HepG2 (cell line): Measurements from ENCODE around the gene PNKD. TPM values are rescaled to one million over a fixed set of nuclear protein-coding genes. Genes with fewer than 3 reads are reported as not detected.

Experiments
- AKAP8 ChIP-seq: sonication (generic); formaldehyde crosslinking; IDR thresholded peaks from 2 replicates; pipeline ENCODE4 v1.5.1; 2020; ENCODE audit warnings: mild to moderate bottlenecking, missing genetic modification reagents
- HNRNPH1 ChIP-seq: fragments of 200-400 bp; formaldehyde crosslinking; optimal IDR thresholded peaks from 2 replicates; pipeline ENCODE3; 2017; ENCODE audit warnings: mild to moderate bottlenecking, low read depth, low read length
- HNRNPUL1 ChIP-seq: fragments of 200-400 bp; formaldehyde crosslinking; IDR thresholded peaks from 2 replicates; pipeline ENCODE4 v1.6.1; 2017; ENCODE audit warnings: low read depth, mild to moderate bottlenecking, low read length, moderate library complexity
- NFYB ChIP-seq: sonication (generic); formaldehyde crosslinking; IDR thresholded peaks from 2 replicates; pipeline ENCODE4 v1.4.0; 2020; ENCODE audit warnings: missing genetic modification reagents
- RAD21 ChIP-seq: fragments of 450-650 bp; formaldehyde crosslinking; IDR thresholded peaks from 2 replicates; pipeline ENCODE4 v1.5.0; 2020; ENCODE audit warnings: mild to moderate bottlenecking
- RAD51 ChIP-seq: fragments of 450-650 bp; IDR thresholded peaks from 2 replicates; pipeline ENCODE4 v1.6.1; 2016; ENCODE audit warnings: borderline replicate concordance
- TBP ChIP-seq: sonication (generic); formaldehyde crosslinking; IDR thresholded peaks from 2 replicates; pipeline ENCODE4 v1.5.0; 2020; ENCODE audit warnings: missing genetic modification reagents
- ZNF333 ChIP-seq: sonication (generic); formaldehyde crosslinking; IDR thresholded peaks from 2 replicates; pipeline ENCODE4 v1.4.0; 2020; ENCODE audit warnings: mild to moderate bottlenecking, missing genetic modification reagents, borderline replicate concordance
- ZNF432 ChIP-seq: sonication (generic); formaldehyde crosslinking; IDR thresholded peaks from 2 replicates; pipeline ENCODE4 v1.5.0; 2020; ENCODE audit warnings: missing genetic modification reagents, mild to moderate bottlenecking, borderline replicate concordance
- ZNF460 ChIP-seq: sonication (generic); formaldehyde crosslinking; IDR thresholded peaks from 2 replicates; pipeline ENCODE4 v1.5.1; 2020; ENCODE audit warnings: missing genetic modification reagents, mild to moderate bottlenecking, borderline replicate concordance
- ZNF619 ChIP-seq: sonication (generic); formaldehyde crosslinking; IDR thresholded peaks from 2 replicates; pipeline ENCODE4 v1.4.0; 2020; ENCODE audit warnings: mild to moderate bottlenecking, missing genetic modification reagents
- ZNF879 ChIP-seq: sonication (generic); formaldehyde crosslinking; IDR thresholded peaks from 2 replicates; pipeline ENCODE4 v1.8.1; 2023; ENCODE audit warnings: missing genetic modification reagents
- ZXDC ChIP-seq: sonication (generic); formaldehyde crosslinking; IDR thresholded peaks from 2 replicates; pipeline ENCODE4 v1.5.0; 2020; ENCODE audit warnings: mild to moderate bottlenecking, missing genetic modification reagents
- polyA plus RNA-seq, 8 experiments: library from polyadenylated mRNA; depleted of rRNA in 3 of 8; stranded (reverse) in 7 of 8; unstranded in 1 of 8; fragments of >200 nt; fragmentation: Illumina TruSeq in 4 of 8; extraction: Trizol in 4 of 8; gene quantifications; 2 replicates each; pipeline versions ENCODE4 v1.2.1 to v1.2.3, GENCODE V29; 2011 to 2016; ENCODE audit warnings: low read depth in 4 of 8, missing spikeins in 1 of 8, mixed read lengths in 1 of 8; ENCODE audit not compliant: insufficient read depth in 1 of 8
- total RNA-seq, 5 experiments: library from RNA; depleted of rRNA; stranded (reverse); fragments of >200 nt; fragmentation: Illumina TruSeq; extraction: Trizol; gene quantifications; 2 replicates each; pipeline ENCODE4 v1.2.3, GENCODE V29; 2016; ENCODE audit warnings: low read depth in 1 of 5

The PNKD gene
- total and polyA plus RNA-seq, 2 of the 13 experiments (the other 11 are each of a cell fraction or from before 2014, with no cell fraction given), result 55.9 to 80.4 TPM

GRCh38 chr2:218257390-218257981 lies 12.8 kb upstream of the PNKD start (continued):
- no peak for TF ChIP-seq AKAP8
- TF ChIP-seq ZNF619 (CRISPR knock-in tag), result no peak
- no peak for TF ChIP-seq HNRNPH1
- TF ChIP-seq ZNF333, result no peak
- no peak for TF ChIP-seq ZNF432 (CRISPR knock-in tag)
- no peak for TF ChIP-seq TBP (CRISPR knock-in tag)
- no peak for TF ChIP-seq ZNF460
- no peak for TF ChIP-seq HNRNPUL1
- TF ChIP-seq NFYB (CRISPR knock-in tag), result 0 out of 2 replicates have a peak, but pooled peaks have one; percentile 6
- TF ChIP-seq ZXDC (CRISPR knock-in tag), result no peak
- 0 out of 2 replicates have a peak, but pooled peaks have one; percentile 13 for TF ChIP-seq RAD21 (CRISPR knock-in tag)
- TF ChIP-seq ZNF879 (CRISPR knock-in tag), result no peak
- TF ChIP-seq RAD51, result no peak
